DMS 273 (cell line): ENCODE data around the gene RBCK1.
A peak's percentile ranks its signal among the peaks of the same experiment; 100 is the strongest.
"Not testable (repeated sequence)": the region's sequence is repeated elsewhere in the genome, so short reads cannot be mapped to it uniquely, and the experiment has no call there.

Experiments
- DNase-seq: peaks from one replicate; lab custom pipeline; 2025; ENCODE audit not compliant: unreplicated experiment; lab: John Stamatoyannopoulos, UW

The RBCK1 gene

DNA sequence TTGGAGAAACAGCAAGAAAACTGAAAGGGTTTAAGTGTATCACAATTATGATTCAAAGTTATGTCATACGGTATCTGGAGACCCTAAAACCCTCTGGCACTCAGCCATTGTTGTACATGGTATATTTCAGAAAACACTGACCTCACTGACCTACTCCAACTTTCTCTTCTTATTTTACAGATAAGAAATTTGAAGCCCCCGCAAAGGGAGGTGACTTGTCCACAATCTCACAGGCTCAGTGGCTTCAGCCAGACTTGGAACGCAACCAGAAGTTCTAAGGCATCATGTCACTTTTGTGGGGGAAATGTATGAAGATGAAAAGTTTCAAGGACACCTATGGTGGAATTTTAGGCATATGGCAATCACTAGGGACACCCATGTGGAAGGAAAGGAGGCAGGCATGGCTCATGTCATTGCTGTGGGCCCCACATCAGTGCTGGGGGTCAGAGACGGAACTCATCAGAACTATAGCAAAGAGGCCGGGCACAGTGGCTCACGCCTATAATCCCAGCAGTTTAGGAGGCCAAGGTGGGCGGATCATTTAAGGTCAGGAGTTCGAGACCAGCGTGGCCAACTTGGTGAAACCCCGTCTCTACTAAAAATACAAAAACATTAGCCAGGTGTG lies 32.7 kb upstream of the RBCK1 start:
- DNase-seq, result no peak

DNA sequence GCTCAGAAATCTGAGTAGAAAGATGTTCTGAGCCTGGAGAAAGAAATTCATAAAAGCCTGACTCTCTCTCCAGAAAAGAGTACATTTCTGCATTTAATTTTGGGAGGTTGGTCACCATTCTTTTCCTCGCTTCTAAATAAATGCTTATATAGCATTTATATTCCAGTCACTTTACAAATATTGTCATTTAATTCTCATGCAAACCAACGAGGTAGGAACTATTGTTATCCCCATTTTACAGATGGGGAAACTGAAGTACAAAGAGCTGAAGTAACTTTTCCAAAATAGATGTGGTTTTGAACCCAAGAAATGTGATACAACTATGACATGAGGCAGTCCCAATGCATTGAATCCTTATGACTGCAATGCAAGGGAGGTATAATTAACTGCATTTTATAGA lies 32.0 kb upstream of the RBCK1 start:
- DNase-seq, result no peak

DNA sequence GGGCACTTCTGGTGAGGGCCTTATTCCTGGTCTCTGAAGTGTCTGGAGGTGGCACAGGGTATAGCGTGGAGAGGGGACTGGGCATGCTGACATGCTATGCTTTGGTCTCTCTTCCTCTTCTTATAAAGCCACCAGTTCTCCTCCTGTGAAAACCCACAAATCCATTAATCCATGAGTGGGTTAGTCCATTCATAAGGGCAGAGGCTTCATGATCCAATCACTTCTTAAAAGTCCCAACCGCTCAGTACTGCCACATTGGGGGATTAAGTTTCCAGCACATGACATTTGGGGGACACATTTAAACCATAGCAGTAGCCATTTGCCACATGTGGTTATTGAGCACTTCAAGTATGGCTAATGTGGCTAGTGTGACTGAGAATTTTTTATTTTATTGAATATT lies 31.3 kb upstream of the RBCK1 start:
- no peak for DNase-seq

DNA sequence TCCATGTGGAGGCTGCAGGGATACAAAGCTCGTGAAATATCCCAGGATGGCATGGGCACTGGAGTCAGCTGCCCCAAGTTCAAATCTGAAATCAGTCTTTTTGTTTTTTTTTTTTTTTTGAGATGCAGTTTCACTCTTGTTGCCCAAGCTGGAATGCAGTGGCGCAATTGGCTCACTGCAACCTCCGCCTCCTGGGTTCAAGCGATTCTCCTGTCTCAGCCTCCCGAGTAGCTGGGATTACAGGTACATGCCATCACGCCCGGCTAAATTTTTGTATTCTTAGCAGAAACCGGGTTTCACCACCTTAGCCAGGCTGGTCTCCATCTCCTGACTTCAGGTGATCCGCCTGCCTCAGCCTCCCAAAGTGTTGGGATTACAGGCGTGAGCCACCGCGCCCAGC lies 30.5 kb upstream of the RBCK1 start:
- not testable (repeated sequence) for DNase-seq

DNA sequence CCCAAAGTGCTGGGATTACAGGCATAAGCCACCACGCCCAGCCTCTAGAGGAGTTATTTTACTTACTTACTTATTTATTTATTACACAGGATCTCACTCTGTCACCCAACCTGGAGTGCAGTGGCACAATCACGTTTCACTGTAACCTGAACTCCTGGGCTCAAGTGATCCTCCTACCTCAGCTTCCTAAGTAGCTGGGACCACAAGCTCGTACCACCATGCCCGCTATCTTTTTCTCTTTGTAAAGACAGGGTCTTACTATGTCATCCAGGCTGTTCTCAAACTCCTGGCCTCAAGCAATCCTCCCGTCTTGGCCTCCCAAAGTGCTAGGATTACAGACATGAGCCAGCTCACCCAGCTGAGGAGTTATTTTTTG lies 29.1 kb upstream of the RBCK1 start:
- DNase-seq, result no peak

DNA sequence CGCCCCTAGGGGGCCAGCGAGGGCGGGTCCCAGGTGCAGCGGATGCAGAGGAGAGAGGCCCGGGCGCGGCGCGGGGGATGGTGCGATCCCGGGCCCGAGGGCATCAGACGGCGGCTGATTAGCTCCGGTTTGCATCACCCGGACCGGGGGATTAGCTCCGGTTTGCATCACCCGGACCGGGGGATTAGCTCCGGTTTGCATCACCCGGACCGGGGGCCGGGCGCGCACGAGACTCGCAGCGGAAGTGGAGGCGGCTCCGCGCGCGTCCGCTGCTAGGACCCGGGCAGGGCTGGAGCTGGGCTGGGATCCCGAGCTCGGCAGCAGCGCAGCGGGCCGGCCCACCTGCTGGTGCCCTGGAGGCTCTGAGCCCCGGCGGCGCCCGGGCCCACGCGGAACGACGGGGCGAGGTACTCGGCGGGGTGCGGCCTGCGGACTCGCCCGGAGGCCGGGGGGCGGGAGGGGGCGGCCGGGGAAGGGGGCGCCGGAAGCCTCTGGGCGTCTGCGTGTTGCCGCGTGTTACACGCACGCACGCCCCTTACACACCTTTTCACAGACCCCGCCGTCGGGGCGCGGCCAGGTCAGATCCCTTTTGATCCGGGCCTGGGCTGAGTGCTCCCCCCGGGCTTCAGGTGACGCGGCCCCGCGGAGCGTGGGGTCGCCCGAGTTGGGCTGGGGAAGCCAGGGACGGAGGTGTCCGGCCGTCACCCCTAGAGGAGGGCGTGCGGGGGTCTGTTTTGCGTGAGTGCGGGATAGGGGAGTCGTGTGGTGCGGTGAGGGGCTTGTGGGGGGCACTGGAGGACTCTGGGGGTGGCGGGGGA lies 27.1 kb upstream of the RBCK1 start:
- DNase-seq, result peak; percentile 84

DNA sequence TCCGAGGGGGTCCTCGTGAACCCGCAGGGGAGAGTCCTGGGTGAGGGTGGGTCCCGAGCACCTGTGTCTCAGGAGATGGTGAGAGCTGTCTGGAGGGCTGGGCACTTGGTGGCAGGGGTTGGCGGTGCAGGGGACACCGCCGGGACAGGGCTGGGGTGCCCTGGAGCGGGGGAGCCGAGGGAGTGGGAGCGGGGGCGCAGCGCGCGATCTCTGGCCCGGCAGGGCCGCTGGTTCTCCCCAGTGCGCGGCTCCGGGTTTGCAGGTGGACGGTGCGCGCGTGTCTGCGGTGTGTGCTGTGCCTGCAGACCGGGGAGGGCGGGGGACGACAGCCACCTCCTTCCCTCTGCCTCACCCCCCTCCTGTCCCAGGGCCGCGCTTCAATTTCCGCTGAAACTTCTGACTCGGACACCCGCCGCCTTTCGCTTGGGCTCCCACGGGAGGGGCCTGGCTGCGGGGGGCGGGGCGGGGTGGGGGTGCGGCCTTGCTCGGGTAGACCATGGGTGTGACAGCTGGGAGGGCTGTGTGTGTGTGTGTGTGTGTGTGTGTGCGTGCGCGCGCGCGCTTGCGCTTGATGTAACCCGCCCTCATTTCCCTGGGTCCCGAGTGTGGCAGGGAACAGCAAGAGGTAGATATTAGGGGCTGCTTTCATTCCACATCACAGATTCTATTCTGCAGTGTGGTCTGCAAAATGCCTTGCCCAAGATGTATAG lies 26.4 kb upstream of the RBCK1 start:
- peak; percentile 89 for DNase-seq

DNA sequence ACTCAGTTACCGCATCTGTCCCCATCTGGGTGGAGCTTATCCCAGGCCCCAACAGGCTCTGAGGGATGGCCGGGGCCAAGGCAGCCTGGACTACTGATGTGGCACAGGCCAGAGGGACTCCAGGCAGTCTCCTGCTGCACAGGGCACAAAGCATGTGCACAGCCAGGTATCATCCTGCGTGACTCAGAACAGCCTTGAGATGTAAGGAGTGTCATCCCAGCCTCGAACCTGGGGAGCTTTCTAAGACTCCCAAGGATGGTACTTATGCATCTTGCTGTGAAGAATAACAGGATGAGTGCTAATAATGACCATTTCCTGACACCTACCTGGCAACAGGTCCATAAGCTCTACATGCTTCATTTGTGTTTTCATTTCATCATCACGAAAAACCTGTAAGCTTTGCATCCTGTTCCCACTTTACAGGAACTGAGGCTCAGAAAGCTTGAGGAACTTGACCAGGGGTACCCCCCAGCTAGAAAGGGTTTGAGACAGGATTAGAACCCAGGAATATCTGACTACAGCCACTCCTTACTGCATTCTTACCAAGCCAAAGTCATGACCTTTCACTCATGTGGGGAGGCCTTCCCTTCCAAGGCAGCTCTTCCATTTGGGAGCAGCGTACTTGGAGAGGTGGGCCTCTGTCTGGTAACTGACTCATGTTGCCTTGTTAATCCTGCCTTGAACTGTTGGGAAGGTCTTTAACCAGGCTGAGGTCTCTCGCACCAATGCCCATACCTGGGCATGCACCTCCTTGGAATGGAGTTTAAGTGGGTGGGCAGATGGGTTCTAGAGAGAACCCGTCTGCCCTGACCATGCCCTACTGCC lies 25.6 kb upstream of the RBCK1 start:
- DNase-seq, result no peak

DNA sequence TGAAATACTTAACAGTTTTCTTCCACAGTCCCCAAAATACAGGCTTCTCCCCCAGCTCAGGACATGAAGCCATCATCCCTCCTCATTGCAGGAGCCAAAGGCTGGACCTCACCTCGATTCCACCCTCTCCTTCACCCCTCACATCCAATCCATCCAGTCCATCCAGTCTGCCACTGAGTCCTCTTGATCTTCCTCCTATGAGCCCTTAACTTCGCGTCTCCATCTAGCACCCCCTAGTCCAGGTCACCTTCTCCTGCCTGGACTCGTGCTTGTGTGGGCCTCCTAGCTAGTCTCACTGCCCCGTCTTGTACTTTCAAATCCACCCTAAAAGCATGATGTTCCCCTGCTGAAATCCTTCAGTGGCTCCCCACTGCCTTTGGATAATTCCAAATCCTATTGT lies 24.2 kb upstream of the RBCK1 start:
- no peak for DNase-seq

DNA sequence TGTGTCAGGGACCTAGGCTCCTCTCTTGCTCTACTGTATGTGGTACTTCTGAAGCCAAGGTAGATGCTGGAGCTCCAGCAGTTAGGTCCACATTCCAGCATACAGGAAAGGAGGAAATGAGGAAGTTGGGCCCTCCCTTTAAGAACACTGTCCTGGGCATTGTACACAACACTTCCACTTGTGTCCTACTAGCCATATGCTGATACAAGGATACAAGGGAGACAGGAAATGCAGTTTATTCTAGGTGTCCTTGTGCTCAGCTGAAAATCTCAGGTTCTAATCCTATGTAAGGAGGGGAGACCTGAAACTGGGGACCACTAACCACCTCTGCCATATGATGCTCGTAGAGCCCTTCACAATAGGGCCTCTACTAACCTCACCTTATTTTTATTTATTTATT lies 23.4 kb upstream of the RBCK1 start:
- DNase-seq, result no peak

DNA sequence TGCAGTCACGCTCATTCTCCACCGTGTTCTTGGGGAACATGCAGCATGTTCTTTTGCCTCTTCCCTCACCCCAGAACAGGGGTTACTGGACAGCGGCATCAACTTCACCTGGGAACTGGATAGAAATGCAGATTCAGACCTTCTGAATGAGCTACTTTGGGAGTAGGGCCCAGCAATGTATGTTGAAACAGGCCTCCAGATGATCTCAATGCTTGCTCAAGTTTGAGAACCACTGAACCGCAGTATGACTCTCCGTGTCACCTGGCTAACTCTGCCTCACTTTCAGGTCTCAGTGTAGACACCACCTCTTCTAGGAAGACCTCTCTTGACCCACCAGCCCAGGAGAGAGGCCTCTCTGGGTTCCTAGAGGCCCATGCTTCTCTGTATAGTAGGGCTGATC lies 22.7 kb upstream of the RBCK1 start:
- DNase-seq, result no peak

DNA sequence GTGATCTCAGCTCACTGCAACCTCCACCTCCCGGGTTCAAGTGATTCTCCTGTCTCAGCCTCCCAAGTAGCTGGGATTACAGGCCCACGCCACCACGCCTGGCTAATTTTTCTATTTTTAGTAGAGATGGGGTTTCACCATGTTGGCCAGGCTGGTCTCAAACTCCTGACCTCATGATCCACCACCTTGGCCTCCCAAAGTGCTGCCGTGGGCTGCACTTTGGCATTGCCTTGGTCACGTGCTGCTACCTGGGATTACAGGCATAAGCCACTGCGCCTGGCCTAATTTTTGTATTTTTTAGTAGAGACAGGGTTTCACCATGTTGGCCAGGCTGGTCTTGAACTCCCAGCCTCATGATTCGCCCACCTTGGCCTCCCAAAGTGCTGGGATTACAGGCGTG lies 21.5 kb upstream of the RBCK1 start:
- DNase-seq, result not testable (repeated sequence)

DNA sequence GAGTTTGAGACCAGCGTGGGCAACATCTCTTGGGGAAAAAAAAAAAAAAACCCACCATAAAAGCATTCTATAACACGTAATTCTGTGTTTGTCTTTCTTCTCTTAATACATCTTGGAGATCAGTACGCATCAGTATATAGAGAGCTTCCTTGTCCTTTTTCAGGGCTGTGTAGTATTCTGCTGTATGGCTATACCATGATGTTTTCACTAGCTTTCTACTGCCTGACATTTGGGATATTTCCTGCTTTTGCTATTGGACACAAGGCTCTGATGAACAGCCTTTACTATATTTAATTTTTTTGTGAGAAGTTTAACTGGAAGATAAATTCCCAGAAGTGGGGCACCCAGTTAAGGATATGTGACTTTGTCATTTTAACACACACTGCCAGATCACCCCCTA lies 20.6 kb upstream of the RBCK1 start:
- DNase-seq, result no peak

DNA sequence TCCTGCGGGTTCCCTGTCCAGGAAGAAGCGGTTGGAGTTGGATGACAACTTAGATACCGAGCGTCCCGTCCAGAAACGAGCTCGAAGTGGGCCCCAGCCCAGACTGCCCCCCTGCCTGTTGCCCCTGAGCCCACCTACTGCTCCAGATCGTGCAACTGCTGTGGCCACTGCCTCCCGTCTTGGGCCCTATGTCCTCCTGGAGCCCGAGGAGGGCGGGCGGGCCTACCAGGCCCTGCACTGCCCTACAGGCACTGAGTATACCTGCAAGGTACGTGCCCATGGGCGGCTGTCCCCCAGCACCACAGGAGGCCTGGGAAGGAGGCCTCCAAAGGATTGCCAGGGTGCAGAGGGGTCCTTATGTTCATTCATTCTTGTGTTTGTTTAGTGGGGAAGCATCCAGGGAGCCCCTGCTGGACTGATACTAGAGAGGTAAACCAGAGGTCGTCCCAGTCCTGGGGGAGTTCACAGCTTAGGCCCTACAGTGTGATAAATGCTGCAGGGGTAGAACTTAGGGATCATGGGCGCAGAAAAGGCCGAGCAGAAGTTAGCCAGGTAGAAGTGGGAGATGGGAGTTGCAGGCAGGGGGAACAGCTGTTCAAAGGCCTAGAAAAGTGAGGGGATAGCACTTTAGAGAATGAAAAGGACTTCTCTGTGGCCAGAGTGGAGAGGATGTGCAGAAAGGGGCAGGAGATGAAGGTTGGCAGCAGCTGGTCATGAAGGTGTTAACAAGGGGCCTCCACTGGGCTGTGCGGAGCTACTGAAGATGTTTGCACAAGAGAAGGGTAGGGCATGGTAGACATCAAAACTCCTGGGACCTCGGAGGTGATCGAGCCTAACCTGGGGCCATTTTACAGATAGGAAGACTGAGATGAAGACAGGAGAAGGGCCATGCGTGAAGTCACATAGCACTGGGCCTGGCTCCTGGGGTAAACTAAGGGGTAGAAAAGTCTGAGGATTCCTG lies 19.8 kb upstream of the RBCK1 start:
- no peak for DNase-seq

DNA sequence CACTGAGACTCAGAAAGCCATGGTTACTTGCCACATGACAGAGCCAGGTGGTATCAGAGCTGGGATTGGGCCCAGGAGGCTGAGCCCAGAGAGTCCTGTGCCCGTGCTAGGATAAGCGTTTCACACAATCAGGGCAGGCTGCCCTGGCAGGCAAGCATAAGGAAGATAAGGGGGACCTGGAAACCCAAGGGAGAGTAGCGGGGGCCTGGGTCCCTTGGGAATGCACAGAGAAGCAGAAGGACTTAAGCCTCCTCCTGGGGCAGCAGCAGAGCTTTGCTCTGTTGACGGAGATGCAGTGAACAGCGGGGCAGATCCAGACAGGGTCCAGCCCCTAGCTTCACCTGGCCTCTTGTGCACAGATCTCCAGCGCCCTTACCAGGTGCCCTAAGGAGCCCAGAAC lies 18.9 kb upstream of the RBCK1 start:
- DNase-seq, result no peak

DNA sequence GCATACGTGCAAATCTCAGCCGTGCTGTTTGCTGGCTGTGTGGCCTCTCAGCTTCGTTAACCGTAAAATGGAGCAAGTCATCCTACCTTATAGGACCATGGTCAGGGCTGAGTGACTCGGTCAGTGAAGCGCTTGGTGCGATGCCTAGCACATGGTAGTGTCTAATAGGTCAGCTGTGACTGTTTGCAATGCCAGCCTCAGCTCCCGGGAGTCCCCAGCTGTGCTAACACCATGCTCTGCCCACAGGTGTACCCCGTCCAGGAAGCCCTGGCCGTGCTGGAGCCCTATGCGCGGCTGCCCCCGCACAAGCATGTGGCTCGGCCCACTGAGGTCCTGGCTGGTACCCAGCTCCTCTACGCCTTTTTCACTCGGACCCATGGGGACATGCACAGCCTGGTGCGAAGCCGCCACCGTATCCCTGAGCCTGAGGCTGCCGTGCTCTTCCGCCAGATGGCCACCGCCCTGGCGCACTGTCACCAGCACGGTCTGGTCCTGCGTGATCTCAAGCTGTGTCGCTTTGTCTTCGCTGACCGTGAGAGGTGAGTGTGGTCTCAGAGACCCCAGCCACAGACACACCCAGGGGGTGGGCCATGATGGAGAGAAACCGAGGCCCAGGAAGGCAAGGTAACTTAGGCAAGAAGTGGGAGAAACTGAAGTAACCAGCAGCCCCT lies 16.9 kb upstream of the RBCK1 start:
- no peak for DNase-seq

DNA sequence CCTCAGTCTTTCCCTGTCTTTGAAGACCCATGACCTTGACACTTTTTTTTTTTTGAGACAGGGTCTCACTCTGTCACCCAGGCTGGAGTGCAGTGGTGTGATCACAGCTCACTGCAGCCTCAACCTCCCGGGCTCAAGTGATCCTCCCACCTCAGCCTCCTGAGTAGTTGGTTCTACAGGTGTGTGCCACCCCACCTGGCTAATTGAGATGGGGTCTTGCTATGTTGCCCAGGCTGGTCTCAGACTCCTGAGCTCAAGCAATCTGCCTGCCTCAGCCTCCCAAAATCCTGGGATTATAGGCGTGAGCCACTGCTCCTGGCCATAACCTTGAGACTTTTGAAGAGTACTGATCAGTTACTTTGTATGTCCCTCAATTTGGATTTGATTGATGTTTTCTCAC lies 14.8 kb upstream of the RBCK1 start:
- DNase-seq, result not testable (repeated sequence)

DNA sequence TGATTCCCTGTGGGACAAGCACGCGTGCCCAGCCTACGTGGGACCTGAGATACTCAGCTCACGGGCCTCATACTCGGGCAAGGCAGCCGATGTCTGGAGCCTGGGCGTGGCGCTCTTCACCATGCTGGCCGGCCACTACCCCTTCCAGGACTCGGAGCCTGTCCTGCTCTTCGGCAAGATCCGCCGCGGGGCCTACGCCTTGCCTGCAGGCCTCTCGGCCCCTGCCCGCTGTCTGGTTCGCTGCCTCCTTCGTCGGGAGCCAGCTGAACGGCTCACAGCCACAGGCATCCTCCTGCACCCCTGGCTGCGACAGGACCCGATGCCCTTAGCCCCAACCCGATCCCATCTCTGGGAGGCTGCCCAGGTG lies 11.9 kb upstream of the RBCK1 start:
- no peak for DNase-seq

DNA sequence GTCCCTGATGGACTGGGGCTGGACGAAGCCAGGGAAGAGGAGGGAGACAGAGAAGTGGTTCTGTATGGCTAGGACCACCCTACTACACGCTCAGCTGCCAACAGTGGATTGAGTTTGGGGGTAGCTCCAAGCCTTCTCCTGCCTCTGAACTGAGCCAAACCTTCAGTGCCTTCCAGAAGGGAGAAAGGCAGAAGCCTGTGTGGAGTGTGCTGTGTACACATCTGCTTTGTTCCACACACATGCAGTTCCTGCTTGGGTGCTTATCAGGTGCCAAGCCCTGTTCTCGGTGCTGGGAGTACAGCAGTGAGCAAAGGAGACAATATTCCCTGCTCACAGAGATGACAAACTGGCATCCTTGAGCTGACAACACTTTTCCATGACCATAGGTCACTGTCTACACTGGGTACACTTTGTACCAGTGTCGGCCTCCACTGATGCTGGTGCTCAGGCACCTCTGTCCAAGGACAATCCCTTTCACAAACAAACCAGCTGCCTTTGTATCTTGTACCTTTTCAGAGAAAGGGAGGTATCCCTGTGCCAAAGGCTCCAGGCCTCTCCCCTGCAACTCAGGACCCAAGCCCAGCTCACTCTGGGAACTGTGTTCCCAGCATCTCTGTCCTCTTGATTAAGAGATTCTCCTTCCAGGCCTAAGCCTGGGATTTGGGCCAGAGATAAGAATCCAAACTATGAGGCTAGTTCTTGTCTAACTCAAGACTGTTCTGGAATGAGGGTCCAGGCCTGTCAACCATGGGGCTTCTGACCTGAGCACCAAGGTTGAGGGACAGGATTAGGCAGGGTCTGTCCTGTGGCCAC lies 11.3 kb upstream of the RBCK1 start:
- no peak for DNase-seq
